Measurements from ENCODE around the gene SHFL. TPM values are rescaled to one million over a fixed set of nuclear protein-coding genes. Genes with fewer than 3 reads are reported as not detected.

The SHFL gene
- total RNA-seq, 1 donor, result 18.4 TPM

DNA sequence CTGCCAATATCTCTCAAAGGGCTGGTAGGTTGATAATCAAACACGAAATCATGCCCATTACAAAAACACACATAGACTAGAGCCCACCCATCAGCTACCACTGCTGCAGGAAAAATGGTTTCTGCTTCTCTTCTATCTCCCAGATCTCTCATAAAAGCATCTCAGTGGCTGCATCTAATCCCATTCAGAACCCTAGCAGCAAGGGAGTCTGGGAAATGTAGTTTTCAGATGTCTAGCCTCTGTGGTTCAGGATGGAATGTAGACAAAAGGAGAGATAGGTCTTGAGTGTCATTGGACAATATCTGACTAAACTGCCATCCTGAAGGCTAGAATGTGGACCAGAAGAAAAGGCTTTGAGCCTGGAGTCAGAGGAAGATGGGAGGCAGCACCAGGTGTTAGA is 40.7 kb upstream of the SHFL start:
- no peak for DNase-seq (ENCODE audit: low read depth)
- TF ChIP-seq CTCF (IDR thresholded peaks at IDR 0.05; ENCODE audit: insufficient read depth, low read length), result no peak
- H3K4me3 ChIP-seq (ENCODE audit: low read depth, low read length), result no peak overlapping the region

DNA sequence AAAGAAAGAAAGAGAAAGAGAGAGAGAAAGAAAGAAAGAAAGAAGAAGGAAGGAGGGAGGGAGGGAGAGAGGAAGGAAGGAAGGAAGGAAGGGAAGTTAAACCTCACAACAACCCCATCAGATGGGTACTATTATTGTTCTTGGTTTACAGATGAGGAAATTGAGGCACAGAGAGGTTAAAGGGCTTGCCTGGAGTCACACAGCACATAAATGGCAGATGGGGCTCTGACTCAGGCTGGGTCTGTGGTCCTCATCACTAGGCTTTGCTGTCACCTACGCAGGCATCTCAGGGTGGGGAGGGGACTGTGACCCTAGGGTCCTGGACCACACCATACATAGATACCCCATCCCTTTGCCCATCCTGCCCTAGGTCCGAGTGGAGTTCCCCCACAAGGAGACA is 36.5 kb upstream of the SHFL start:
- DNase-seq (ENCODE audit: low read depth), result no peak
- no peak overlapping the region for H3K4me3 ChIP-seq (ENCODE audit: low read depth, low read length)
- TF ChIP-seq CTCF (IDR thresholded peaks at IDR 0.05; ENCODE audit: insufficient read depth, low read length), result no peak

- DNase-seq (ENCODE audit: low read depth), result no peak
- no peak overlapping the region for H3K4me3 ChIP-seq (ENCODE audit: low read depth, low read length)
- no peak for TF ChIP-seq CTCF (IDR thresholded peaks at IDR 0.05; ENCODE audit: insufficient read depth, low read length)
These were observed 33.3 kb upstream of the SHFL start for GRCh38 chr19:10052602-10053360.

GRCh38 chr19:10061717-10062310 is 24.3 kb upstream of the SHFL start:
- no peak overlapping the region for H3K4me3 ChIP-seq (ENCODE audit: low read depth, low read length)
- DNase-seq (ENCODE audit: low read depth), result no peak
- no peak for TF ChIP-seq CTCF (IDR thresholded peaks at IDR 0.05; ENCODE audit: insufficient read depth, low read length)

DNA sequence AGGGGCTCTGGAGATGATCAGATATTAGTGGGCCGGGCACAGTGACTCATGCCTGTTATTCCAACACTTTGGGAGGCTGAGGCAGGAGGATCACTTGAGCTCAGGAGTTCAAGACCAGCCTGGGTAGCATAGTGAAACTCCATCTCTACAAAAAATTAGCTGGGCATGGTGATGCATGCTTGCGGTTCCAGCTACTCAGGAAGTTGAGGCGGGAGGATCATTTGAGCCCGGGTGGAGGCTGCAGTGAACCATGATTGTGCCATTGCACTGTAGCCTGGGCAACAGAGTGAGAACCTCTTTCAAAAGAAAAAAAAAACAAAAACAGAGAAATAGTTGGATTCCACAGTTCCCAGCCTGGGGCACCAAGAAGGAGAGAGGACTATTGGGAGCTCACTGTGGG is 17.9 kb upstream of the SHFL start:
- no peak overlapping the region for H3K4me3 ChIP-seq (ENCODE audit: low read depth, low read length)
- no peak for TF ChIP-seq CTCF (IDR thresholded peaks at IDR 0.05; ENCODE audit: insufficient read depth, low read length)
- no peak for DNase-seq (ENCODE audit: low read depth)

GRCh38 chr19:10069046-10069445 is 17.1 kb upstream of the SHFL start:
- no peak for TF ChIP-seq CTCF (IDR thresholded peaks at IDR 0.05; ENCODE audit: insufficient read depth, low read length)
- DNase-seq (ENCODE audit: low read depth), result no peak
- H3K4me3 ChIP-seq (ENCODE audit: low read depth, low read length), result no peak overlapping the region

Data from fibroblast of the aortic adventitia (primary cell).